Heart left ventricle (tissue), 16 donors: ENCODE measurements around the gene PCNX3. TPM values are rescaled to one million over a fixed set of nuclear protein-coding genes. Genes with fewer than 3 reads are reported as not detected.

Experiments used
- ATAC-seq, 4 donors: fragments of 200-7000 bp; cut with Tn5 transposase; one replicate each; pipeline ENCODE4 v1.9.1; 2020 to 2022; ENCODE audit warnings: moderate library complexity in 4 of 4, mild to moderate bottlenecking in 3 of 4, moderate number of reproducible peaks in 1 of 4
- DNase-seq, 5 donors: peaks; one replicate each; pipeline ENCODE4 v3.0.0-alpha.2; 2020
- H3K27ac ChIP-seq, 12 donors: fragments of 200-600 bp; sonication (generic) in 4 of 12; one replicate each; pipeline versions ENCODE4 v1.5.0 to v1.8.0; 2016 to 2022; ENCODE audit warnings: mild to moderate bottlenecking in 2 of 12
- H3K27me3 ChIP-seq, 9 donors: fragments of 200-600 bp; sonication (generic) in 2 of 9; one replicate each; pipeline versions ENCODE4 v1.5.1 to v1.8.0; 2016 to 2022; ENCODE audit warnings: mild to moderate bottlenecking in 3 of 9
- H3K36me3 ChIP-seq, 9 donors: fragments of 200-600 bp; sonication (generic) in 2 of 9; one replicate each; pipeline versions ENCODE4 v1.5.0 to v1.8.0; 2018 to 2022; ENCODE audit warnings: mild to moderate bottlenecking in 2 of 9
- H3K4me1 ChIP-seq, 12 donors: fragments of 200-600 bp; sonication (generic) in 4 of 12; one replicate each; pipeline versions ENCODE4 v1.5.0 to v1.8.0; 2016 to 2022; ENCODE audit warnings: mild to moderate bottlenecking in 3 of 12
- H3K4me3 ChIP-seq, 12 donors: fragments of 200-600 bp; sonication (generic) in 4 of 12; one replicate each; pipeline versions ENCODE4 v1.5.0 to v1.8.0; 2017 to 2022; ENCODE audit warnings: mild to moderate bottlenecking in 9 of 12, moderate library complexity in 4 of 12
- H3K9me3 ChIP-seq, 12 donors: fragments of 200-600 bp; sonication (generic) in 4 of 12; one replicate each; pipeline versions ENCODE4 v1.5.0 to v1.8.0; 2016 to 2022; ENCODE audit warnings: mild to moderate bottlenecking in 1 of 12
- CTCF ChIP-seq, 12 donors: fragments of 200-600 bp; sonication (generic) in 4 of 12; IDR thresholded peaks; one replicate each; pipeline versions ENCODE4 v1.5.0 to v1.8.0; 2018 to 2022; ENCODE audit warnings: antibody characterized with exemption in 12 of 12, mild to moderate bottlenecking in 5 of 12
- POLR2A ChIP-seq, 2 donors: fragments of 450-650 bp; IDR thresholded peaks; one replicate each; pipeline ENCODE4 v1.6.1; 2017; ENCODE audit warnings: antibody characterized with exemption in 2 of 2, mild to moderate bottlenecking in 2 of 2, moderate library complexity in 2 of 2
- WGBS, 4 donors: extraction: QIAGEN DNeasy Blood & Tissue Kit in 2 of 4; methylation state at CpG; one replicate each; pipeline versions ENCODE4 v1.1.5 to v1.1.7; 2013 to 2018; 5-methylcytosine and 5-hydroxymethylcytosine counted together
- intact Hi-C, 10 donors: fragments of 100-400 bp; cut with DNase I; formaldehyde crosslinking; loops; one replicate each; pipeline versions ENCODE4 v1.11.1 to v1.14.2; 2022
- polyA plus RNA-seq, 2 donors: library from polyadenylated mRNA; stranded (reverse); fragments of 200-250 nt; gene quantifications; one replicate each; pipeline ENCODE4 v1.2.3, GENCODE V29; 2013
- total RNA-seq, 9 donors: library from RNA; depleted of rRNA in 2 of 9; stranded (reverse); fragments of >200 nt in 2 of 9; fragmentation: NEBNext Ultra II Directional in 3 of 9; extraction: Animal tissue kit (Norgen Biotek cat#: 25700) in 3 of 9; gene quantifications; one replicate each; pipeline versions ENCODE4 v1.1.0 to v1.2.4, GENCODE V29; 2016 to 2023
- donor health status: ischemic (EF 13 %, LVEDD 7.1; RV severe dilation, severe dysfunction).
- donor health status: healthy with polysubstance abuse.
- donor health status: DM: no; HTN: yes; CAD: no.
- donor health status: DM: no; HTN: no; CAD: no.
- donor health status: ischemic (EF 25% LVEDD 6.9; RV normal size, moderate dysfunction).
- donor health status: ischemic (EF 25% LVEDD 5.7; RV mildly dilated, moderate dysfunction).
- donor health status: healthy.
- donor health status: DM: yes; HTN: yes; CAD: no.
- donor health status: ischemic (EF 35%, LVEDD 5.7; RV mildly dilated, moderate dysfunction).
- donor health status: nonischemic (EF 11% LVEDD 7.7; RV severe dilation, severe dysfunction).
- donor health status: DM: yes; HTN: yes; CAD: no.
- donor health status: PGD.
- donor health status: ischemic (EF 29% LVEDD 5.4; RV normal size, mild dysfunction).
- donor health status: nonischemic (EF 23%, LVEDD 6.1; RV moderate dilation, normal function).

PCNX3 gene
- total and polyA plus RNA-seq, 11 donors, result 7.1 to 23.4 (median 14.4) TPM

GRCh38 chr11:65630215-65630614, 14.6 kb downstream of the PCNX3 start:
- intact Hi-C loops, result loop anchor here in 2 of 10 donors (10.0 kb wide), 2 partner anchors 75 to 185 kb away; no protein-coding TSS in a partner anchor
- H3K27ac ChIP-seq, result peak overlapping the region in 1 of 12 donors; percentile 19
- WGBS, 4 donors, result 50 to 67% (median 63%) methylated on average over 11 of the region's 11 CpGs

GRCh38 chr11:65633390-65634108, 18.0 kb downstream of the PCNX3 start:
- Histone ChIP-seq H3K9me3 (no peaks in the 10 kb centered on the region), H3K4me1 (peaks cover 0 to 28% (median 12%) of the 10 kb centered on the region in 12 donors), H3K4me3 (no peak overlapping the region), H3K36me3 (peaks cover 0 to 90% (median 75%) of the 10 kb centered on the region in 9 donors), H3K27ac (no peak overlapping the region), H3K27me3 (no peaks in the 10 kb centered on the region)
- WGBS, 4 donors, result 87 to 93% (median 88%) methylated on average over 12 to 20 of the region's 20 CpGs
- ATAC-seq (no peak), DNase-seq (peak in 1 of 5 donors; percentile 51)
- intact Hi-C loops, result loop anchor here in 3 of 10 donors (2.0 to 10.0 kb wide), 3 partner anchors 17 to 181 kb away; no protein-coding TSS in a partner anchor
- TF ChIP-seq POLR2A (IDR thresholded peaks at IDR 0.05) (no peak), CTCF (IDR thresholded peaks at IDR 0.05) (no peak)

More at GRCh38 chr11:65630215-65630614, 14.6 kb downstream of the PCNX3 start:
- peaks cover 0 to 19% (median 8%) of the 10 kb centered on the region in 12 donors for H3K4me1 ChIP-seq
- H3K36me3 ChIP-seq, result peaks cover 2 to 100% (median 89%) of the 10 kb centered on the region in 9 donors
- H3K4me3 ChIP-seq, result no peak overlapping the region
- no peaks in the 10 kb centered on the region for H3K27me3 ChIP-seq
- TF ChIP-seq CTCF (IDR thresholded peaks at IDR 0.05), result no peak
- TF ChIP-seq POLR2A (IDR thresholded peaks at IDR 0.05), result no peak
- DNase-seq (peak in 3 of 5 donors; percentile 57 to 82 (median 74)), ATAC-seq (peak; percentile 30 to 77 (median 60))
- no peaks in the 10 kb centered on the region for H3K9me3 ChIP-seq

- H3K4me3 ChIP-seq, result no peak overlapping the region
- DNase-seq (peak in 1 of 5 donors; percentile 53), ATAC-seq (no peak)
- no peaks in the 10 kb centered on the region for H3K9me3 ChIP-seq
- 91 to 93% (median 93%) methylated on average over 14 of the region's 14 CpGs for WGBS, 4 donors
- peaks cover 0 to 33% (median 15%) of the 10 kb centered on the region in 12 donors for H3K4me1 ChIP-seq
- intact Hi-C loops, result loop anchor here in 3 of 10 donors (2.0 to 10.0 kb wide), 3 partner anchors 17 to 181 kb away; no protein-coding TSS in a partner anchor
- H3K36me3 ChIP-seq, result peaks cover 0 to 84% (median 70%) of the 10 kb centered on the region in 9 donors
- no peaks in the 10 kb centered on the region for H3K27me3 ChIP-seq
- no peak for TF ChIP-seq CTCF (IDR thresholded peaks at IDR 0.05)
- no peak for TF ChIP-seq POLR2A (IDR thresholded peaks at IDR 0.05)
- H3K27ac ChIP-seq, result no peak overlapping the region
Measured at GRCh38 chr11:65634109-65634436, 18.5 kb downstream of the PCNX3 start.

GRCh38 chr11:65634440-65634839, 18.9 kb downstream of the PCNX3 start:
- H3K4me3 ChIP-seq, result no peak overlapping the region
- H3K9me3 ChIP-seq, result no peaks in the 10 kb centered on the region
- 85 to 95% (median 93%) methylated on average over 10 to 11 of the region's 11 CpGs for WGBS, 4 donors
- intact Hi-C loops, result loop anchor here in 3 of 10 donors (2.0 to 10.0 kb wide), 3 partner anchors 18 to 180 kb away; no protein-coding TSS in a partner anchor
- H3K4me1 ChIP-seq, result peaks cover 0 to 37% (median 19%) of the 10 kb centered on the region in 12 donors
- H3K27ac ChIP-seq, result no peak overlapping the region
- H3K36me3 ChIP-seq, result peaks cover 0 to 81% (median 67%) of the 10 kb centered on the region in 9 donors
- DNase-seq, result peak in 1 of 5 donors; percentile 55
- TF ChIP-seq POLR2A (IDR thresholded peaks at IDR 0.05), result no peak
- TF ChIP-seq CTCF (IDR thresholded peaks at IDR 0.05), result no peak
- H3K27me3 ChIP-seq, result no peaks in the 10 kb centered on the region
- no peak for ATAC-seq
